GM18951 (cell line): ENCODE results near the gene ENDOV.

Experiments used
- POLR2A ChIP-seq: IDR thresholded peaks from 4 replicates; pipeline ENCODE4 v1.6.1; 2011; ENCODE audit warnings: mild to moderate bottlenecking; ENCODE audit not compliant: insufficient read length, insufficient read depth; ENCODE audit errors: extremely low read depth
- in situ Hi-C: fragments of 300-500 bp; cut with MboI; formaldehyde crosslinking; loops from one replicate; pipeline ENCODE4 v1.12.0; 2022; ENCODE audit warnings: low sequenced_read_pairs, mixed read lengths, inconsistent platforms; ENCODE audit not compliant: unreplicated experiment

Gene ENDOV

GRCh38 chr17:80414803-80415625 is at the start of gene ENDOV:
ENDOV (plus strand) TSS chr17:80415167; CDS start chr17:80415195, 28 bp downstream.
- in situ Hi-C loops: no loop called here
- peak; percentile 73 for TF ChIP-seq POLR2A

- TF ChIP-seq POLR2A: peak; percentile 7
- in situ Hi-C loops: no loop called here
Observed at GRCh38 chr17:80365983-80366382, 49.0 kb upstream of the ENDOV start.

- in situ Hi-C loops: no loop called here
- TF ChIP-seq POLR2A: no peak
Observed at GRCh38 chr17:80367503-80367902, 47.5 kb upstream of the ENDOV start.

GRCh38 chr17:80371196-80371595 is 43.8 kb upstream of the ENDOV start:
- in situ Hi-C loops: no loop called here
- TF ChIP-seq POLR2A: no peak

GRCh38 chr17:80372456-80372855 is 42.5 kb upstream of the ENDOV start:
- TF ChIP-seq POLR2A: no peak
- in situ Hi-C loops: no loop called here

- TF ChIP-seq POLR2A: no peak
- in situ Hi-C loops: no loop called here
Observed at GRCh38 chr17:80372922-80373570, 41.9 kb upstream of the ENDOV start.

- no peak for TF ChIP-seq POLR2A
- in situ Hi-C loops: no loop called here
Observed at GRCh38 chr17:80374039-80374731, 40.8 kb upstream of the ENDOV start.

- in situ Hi-C loops: no loop called here
- TF ChIP-seq POLR2A: no peak
Observed at GRCh38 chr17:80374732-80375585, 40.0 kb upstream of the ENDOV start.

GRCh38 chr17:80376531-80376930 is 38.4 kb upstream of the ENDOV start:
- no peak for TF ChIP-seq POLR2A
- in situ Hi-C loops: no loop called here

GRCh38 chr17:80377798-80378197 is 37.2 kb upstream of the ENDOV start:
- in situ Hi-C loops: no loop called here

GRCh38 chr17:80379348-80379747 is 35.6 kb upstream of the ENDOV start:
- in situ Hi-C loops: no loop called here

More at GRCh38 chr17:80377798-80378197, 37.2 kb upstream of the ENDOV start:
- peak; percentile 10 for TF ChIP-seq POLR2A

GRCh38 chr17:80380068-80380467 is 34.9 kb upstream of the ENDOV start:
- no peak for TF ChIP-seq POLR2A

More at GRCh38 chr17:80379348-80379747, 35.6 kb upstream of the ENDOV start:
- no peak for TF ChIP-seq POLR2A

More at GRCh38 chr17:80380068-80380467, 34.9 kb upstream of the ENDOV start:
- in situ Hi-C loops: no loop called here
